ENCODE measurements around the gene IRX5.

Gene IRX5

GRCh38 chr16:54935266-54935968, 4.8 kb downstream of the IRX5 start:
- no peak overlapping the region for H3K4me3 ChIP-seq (ENCODE audit: low read depth, low read length)
- no peak for TF ChIP-seq CTCF (IDR thresholded peaks at IDR 0.05; ENCODE audit: borderline replicate concordance, insufficient read depth, low read depth, low read length)

GRCh38 chr16:54936201-54936978, 5.7 kb downstream of the IRX5 start:
- TF ChIP-seq CTCF (IDR thresholded peaks at IDR 0.05; ENCODE audit: borderline replicate concordance, insufficient read depth, low read depth, low read length): no peak
- H3K4me3 ChIP-seq (ENCODE audit: low read depth, low read length): peak overlapping the region; percentile 17

GRCh38 chr16:54936979-54937670, 6.5 kb downstream of the IRX5 start:
- peak overlapping the region; percentile 19 for H3K4me3 ChIP-seq (ENCODE audit: low read depth, low read length)
- peak; percentile 49 for TF ChIP-seq CTCF (IDR thresholded peaks at IDR 0.05; ENCODE audit: borderline replicate concordance, insufficient read depth, low read depth, low read length)

- no peak for TF ChIP-seq CTCF (IDR thresholded peaks at IDR 0.05; ENCODE audit: borderline replicate concordance, insufficient read depth, low read depth, low read length)
- H3K4me3 ChIP-seq (ENCODE audit: low read depth, low read length): peak overlapping the region; percentile 19
Observed at GRCh38 chr16:54937671-54938211, 7.1 kb downstream of the IRX5 start.

GRCh38 chr16:54938212-54939028, 7.8 kb downstream of the IRX5 start:
- TF ChIP-seq CTCF (IDR thresholded peaks at IDR 0.05; ENCODE audit: borderline replicate concordance, insufficient read depth, low read depth, low read length): no peak
- no peak overlapping the region for H3K4me3 ChIP-seq (ENCODE audit: low read depth, low read length)

- H3K4me3 ChIP-seq (ENCODE audit: low read depth, low read length): no peak overlapping the region
Observed at GRCh38 chr16:54939029-54939346, 8.3 kb downstream of the IRX5 start.

More at GRCh38 chr16:54939029-54939346, 8.3 kb downstream of the IRX5 start:
- TF ChIP-seq CTCF (IDR thresholded peaks at IDR 0.05; ENCODE audit: borderline replicate concordance, insufficient read depth, low read depth, low read length): no peak

Measured in GM12875 (cell line).